Lower leg skin (tissue), 3 donors: ENCODE data around the gene SMPDL3B.

Experiments used
- POLR2A ChIP-seq, 2 donors: fragments of 450-650 bp; IDR thresholded peaks; one replicate each; pipeline ENCODE4 v1.6.1; 2016 to 2017; ENCODE audit warnings: antibody characterized with exemption in 2 of 2, mild to moderate bottlenecking in 1 of 2, moderate library complexity in 1 of 2
- TF ChIP-seq, protein P1 (sequence below), 3 donors: fragments of 450-650 bp; IDR thresholded peaks; one replicate each; pipeline ENCODE4 v1.5.1; 2016; ENCODE audit warnings: antibody characterized with exemption in 3 of 3, mild to moderate bottlenecking in 3 of 3, moderate library complexity in 2 of 3

DNA sequence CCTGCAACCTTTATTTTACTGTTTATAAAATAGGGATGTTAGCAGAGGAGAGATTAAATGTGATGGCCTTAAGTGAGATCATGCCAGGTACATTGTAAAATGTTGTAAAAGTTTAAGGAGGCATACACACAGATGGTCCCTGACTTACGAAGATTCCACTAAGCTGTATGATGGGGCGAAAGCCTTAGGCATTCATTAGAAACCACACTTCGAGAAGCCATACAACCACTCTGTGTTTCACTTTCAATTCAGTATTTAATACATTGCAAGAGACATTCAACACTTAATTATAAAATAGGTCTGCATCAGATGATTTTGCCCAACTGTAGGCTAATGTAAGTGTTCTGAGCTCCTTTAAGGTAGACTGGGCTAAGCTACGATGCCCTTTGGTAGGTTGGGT, 3.7 kb downstream of the SMPDL3B start:
- TF ChIP-seq, protein P1, sequence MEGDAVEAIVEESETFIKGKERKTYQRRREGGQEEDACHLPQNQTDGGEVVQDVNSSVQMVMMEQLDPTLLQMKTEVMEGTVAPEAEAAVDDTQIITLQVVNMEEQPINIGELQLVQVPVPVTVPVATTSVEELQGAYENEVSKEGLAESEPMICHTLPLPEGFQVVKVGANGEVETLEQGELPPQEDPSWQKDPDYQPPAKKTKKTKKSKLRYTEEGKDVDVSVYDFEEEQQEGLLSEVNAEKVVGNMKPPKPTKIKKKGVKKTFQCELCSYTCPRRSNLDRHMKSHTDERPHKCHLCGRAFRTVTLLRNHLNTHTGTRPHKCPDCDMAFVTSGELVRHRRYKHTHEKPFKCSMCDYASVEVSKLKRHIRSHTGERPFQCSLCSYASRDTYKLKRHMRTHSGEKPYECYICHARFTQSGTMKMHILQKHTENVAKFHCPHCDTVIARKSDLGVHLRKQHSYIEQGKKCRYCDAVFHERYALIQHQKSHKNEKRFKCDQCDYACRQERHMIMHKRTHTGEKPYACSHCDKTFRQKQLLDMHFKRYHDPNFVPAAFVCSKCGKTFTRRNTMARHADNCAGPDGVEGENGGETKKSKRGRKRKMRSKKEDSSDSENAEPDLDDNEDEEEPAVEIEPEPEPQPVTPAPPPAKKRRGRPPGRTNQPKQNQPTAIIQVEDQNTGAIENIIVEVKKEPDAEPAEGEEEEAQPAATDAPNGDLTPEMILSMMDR (IDR thresholded peaks at IDR 0.05): no peak
- no peak for TF ChIP-seq POLR2A (IDR thresholded peaks at IDR 0.05)
